GM19023 (cell line): ENCODE measurements around the gene MBD5.

ENCODE experiments used
- ATAC-seq: cut with Tn5 transposase; IDR thresholded peaks from one replicate; pipeline ENCODE4 v1.9.1; 2021; ENCODE audit warnings: mild to moderate bottlenecking, moderate library complexity; ENCODE audit not compliant: unreplicated experiment

MBD5 gene

GRCh38 chr2:148209603-148210002, 188.7 kb downstream of the MBD5 start:
- no peak for ATAC-seq

DNA sequence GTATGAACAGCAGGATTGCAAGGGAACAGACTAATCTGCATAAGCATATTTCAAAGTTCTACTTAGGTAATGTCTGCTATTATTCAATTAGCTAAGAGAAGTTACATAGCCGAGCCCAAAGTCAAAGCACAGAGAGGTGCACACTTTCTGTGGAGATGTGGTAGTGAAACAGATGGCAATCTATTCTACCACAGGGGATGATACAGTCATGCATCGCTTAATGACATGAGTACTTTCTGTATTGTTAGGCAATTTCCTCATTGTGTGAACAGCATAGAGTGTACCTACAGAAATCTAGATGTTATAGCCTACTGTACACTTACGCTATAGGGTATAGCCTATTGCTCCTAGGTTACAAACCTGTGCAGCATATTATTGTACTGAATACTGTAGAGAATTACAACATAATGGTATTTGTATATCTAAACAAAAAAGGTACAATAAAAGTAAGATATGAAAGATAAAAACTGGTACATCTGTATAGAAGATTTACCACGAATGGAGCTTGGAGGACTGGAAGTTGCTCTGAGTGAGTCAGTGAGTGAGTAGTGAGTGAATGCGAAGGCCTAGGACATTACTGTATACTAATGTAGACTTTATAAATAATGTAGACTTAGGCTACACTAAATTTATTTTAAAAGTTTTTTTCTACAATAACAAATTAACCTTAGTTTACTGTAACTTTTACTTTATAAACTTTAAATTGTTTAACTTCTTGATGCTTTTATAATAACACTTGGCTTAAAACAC, 197.6 kb downstream of the MBD5 start:
- no peak for ATAC-seq

DNA sequence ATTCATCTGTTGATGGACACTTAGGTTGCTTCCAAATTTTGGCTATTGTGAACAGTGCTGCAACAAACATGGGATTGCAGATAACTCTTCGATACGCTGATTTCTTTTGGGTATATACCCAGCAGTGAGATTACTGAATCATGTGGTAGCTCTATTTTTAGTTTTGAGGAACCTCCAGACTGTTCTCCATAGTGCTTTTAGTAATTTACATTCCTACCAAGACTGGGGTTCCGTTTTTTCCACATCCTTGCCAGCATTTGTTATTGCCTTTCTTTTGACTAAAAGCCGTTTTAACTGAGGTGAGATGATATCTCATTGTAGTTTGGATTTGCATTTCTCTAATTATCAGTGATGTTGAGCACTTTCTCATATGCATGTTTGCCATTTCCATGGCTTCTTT, 200.3 kb downstream of the MBD5 start:
- no peak for ATAC-seq

GRCh38 chr2:148221926-148222325, 201.0 kb downstream of the MBD5 start:
- ATAC-seq = no peak

GRCh38 chr2:148231858-148232257, 211.0 kb downstream of the MBD5 start:
- no peak for ATAC-seq

GRCh38 chr2:148234143-148234542, 213.3 kb downstream of the MBD5 start:
- ATAC-seq = no peak

DNA sequence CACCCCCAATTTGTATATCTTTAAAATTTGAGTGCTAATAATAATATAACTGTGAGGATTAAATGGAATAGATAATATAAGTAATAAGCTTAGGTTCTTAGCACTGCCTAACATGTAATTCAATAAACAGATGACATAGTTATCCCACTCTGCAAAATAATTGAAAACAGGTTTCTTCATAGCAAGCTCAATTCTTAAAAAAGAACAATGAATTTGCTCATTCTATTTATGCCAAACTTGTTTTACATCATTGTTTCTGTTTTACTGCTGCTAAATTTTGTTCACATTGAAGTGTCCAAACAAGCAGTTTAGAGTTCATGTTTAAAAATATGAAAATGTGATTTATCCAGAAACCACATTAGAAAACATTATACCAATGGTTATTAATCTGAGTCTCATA, 217.0 kb downstream of the MBD5 start:
- no peak for ATAC-seq

GRCh38 chr2:148238561-148238960, 217.7 kb downstream of the MBD5 start:
- ATAC-seq = no peak

DNA sequence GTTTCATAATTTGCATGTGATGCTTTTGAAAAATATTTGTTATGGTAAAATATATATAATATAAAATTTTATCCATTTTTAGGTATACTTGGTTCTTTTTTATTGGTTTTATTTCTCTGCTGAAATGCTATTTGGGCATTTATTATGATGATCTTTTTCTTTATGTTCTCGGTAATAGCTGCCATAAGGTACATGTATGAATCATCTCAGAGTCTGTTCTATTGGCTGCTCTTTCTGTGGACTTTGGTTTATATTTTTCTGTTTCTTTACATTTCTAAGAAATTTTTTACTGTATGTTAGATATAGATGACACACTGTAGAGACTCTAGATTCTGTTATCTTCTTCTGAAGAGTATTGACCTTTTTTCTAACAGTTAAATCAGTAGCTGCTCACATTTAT, 219.9 kb downstream of the MBD5 start:
- no peak for ATAC-seq

DNA sequence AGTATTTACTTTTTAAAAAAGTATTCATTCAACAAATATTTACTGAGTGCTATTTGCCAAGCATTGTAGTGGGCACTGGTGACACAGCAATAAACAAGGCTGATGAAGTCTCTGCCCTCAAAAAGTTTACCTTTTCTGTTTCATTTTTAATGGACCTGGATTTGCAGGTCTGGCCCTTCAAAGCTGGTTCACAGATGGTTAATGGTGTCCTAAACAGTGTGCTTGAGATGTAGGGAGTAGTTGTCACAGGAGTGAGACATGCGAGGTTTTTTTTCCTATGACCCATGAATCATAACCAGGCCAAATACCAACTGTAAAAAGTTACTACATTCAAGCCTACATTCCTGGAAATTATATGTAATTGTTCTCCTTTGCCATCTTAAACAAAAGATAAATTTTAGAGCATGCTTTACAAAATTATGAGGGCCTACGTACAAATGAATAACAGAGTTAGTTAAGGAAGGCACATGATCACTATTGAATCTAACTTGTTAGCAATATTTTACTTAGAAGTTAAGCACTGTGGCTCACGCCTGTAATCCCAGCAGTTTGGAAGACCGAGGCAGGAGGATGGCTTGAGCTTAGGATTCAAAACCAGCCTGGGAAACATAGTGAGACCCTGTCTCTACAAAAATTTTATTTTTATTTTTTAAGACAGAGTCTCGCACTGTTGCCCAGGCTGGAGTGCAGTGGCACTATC, 223.9 kb downstream of the MBD5 start:
- no peak for ATAC-seq

- ATAC-seq = no peak
These were observed 231.1 kb downstream of the MBD5 start for GRCh38 chr2:148251993-148252392.

GRCh38 chr2:148252646-148253045, 231.8 kb downstream of the MBD5 start:
- ATAC-seq = no peak

DNA sequence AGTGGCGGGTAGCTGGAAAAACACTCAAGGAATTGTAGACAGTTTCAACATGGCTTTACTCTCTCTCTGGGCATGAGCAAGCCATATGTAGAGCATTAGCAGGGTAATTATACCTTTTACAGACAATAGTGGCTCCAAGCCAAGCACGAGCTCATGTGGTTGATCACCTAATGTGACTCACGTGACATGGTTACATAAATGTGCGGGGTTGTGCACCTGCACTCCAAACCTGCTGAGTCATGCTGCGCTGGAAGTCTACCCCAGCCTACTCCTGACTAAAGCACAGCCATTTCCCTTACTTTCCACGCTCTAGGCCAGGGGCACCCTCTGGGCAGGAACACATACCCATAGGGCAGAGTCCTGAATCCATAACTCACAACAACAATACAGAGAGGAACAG, 232.8 kb downstream of the MBD5 start:
- ATAC-seq = no peak

DNA sequence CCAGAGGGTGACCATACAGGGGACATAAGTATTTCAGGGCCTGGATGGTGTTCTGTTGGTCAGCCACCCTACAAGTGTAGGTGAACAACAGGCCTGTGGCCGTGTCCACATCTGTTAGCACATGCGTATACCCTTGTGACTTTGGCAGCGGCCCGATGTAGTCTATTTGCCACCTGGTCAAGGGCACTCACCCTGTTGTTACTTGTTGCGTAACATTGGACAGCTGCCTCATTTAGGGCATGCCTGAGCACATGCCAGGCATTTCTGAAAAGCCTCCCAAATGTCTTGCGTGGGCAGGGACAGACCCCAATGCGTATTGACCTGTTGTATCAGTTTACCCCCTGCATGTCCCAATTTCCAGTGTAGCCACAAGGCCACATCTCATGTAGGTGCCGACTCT, 235.0 kb downstream of the MBD5 start:
- ATAC-seq = no peak

DNA sequence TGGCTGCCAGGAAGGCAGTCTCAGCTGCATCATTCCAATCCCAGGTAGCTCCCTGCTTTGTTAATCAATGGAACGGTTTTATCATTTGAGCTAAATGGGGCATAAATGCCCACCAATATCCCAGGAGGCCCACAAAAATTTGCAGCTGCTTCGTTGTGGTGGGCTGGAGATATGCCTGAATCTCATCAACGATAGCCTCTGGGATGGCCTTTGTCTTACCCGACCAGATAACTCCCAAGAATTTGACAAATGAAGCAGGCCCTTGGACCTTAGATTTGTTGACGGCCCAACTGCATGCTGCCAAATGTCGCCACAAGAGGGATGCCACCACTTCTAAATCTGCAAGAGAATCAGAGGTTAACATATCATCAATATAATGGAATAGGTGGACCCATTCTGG, 236.4 kb downstream of the MBD5 start:
- ATAC-seq = no peak

DNA sequence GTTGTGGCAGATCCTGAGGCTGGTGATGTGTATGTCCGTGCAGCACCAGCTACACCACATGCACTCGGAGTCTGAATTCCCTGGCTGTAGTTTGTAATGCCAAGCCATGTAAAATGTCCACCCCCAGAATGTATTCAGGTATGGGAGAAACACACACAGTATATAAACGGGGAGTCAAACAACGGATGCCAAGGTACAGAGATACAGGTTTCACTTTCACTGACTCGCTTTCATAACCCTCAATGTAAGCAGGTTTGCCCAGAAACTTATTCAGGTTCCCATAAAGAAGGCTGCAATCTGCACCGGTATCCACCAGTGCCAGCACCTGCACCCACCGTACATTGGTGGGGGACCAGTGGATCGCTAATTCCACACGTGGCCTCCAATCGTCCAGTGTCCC, 237.2 kb downstream of the MBD5 start:
- ATAC-seq = no peak

DNA sequence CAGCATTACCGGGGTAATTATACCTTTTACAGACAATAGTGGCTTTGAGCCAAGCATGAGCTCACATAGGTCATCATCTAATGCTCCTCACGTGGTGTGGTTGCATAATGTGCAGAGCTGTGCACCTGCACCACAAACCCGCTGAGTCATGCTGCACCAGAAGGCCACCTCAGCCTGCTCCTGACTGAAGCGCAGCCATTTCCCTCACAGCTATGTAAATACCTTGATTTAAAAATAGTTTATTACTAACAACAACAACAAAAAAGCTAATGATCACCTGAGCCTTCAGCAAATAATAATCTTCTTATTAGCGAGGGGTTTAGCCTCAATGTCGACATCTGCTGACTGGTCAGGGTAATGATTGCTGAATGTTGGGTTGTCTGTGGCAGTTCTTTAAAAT, 238.8 kb downstream of the MBD5 start:
- ATAC-seq = no peak

GRCh38 chr2:148263890-148264289, 243.0 kb downstream of the MBD5 start:
- ATAC-seq = no peak

- ATAC-seq = no peak
These were observed 252.3 kb downstream of the MBD5 start for GRCh38 chr2:148273158-148273691.

DNA sequence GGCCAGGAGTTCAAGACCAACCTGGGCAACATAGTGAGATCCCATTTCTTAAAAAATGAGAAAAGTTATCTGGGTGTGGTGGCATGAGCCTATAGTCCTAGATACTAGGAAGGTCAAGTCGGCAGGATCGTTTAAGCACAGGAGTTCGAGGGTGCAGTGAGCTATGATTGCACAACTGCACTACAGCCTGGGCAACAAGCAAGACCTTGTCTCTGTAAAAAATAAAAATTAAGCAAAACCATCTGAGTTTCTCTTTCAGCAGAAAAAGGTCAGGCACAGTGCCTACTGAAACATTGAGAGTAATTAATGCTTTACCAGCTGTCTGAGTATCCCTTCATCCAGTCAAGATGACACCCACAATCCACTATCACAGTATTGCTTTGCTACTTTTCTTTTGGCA, 258.3 kb downstream of the MBD5 start:
- ATAC-seq = no peak

DNA sequence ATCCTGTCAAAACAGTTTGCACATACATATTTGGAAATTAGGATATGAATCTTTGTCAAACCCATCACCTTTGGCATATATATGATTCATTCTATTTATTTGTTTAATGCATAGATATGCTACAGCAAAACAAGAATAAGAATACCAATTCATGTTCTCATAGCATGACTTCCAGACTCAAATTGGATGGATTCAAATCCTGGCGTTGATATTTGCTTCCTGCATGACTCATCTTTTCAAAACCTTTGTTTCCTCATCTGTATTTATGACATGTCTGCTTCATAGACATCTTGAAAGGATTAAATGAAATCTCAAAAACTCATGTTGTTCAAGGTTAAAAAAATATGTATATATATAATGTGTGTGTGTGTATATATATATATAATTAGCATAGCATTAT, 261.3 kb downstream of the MBD5 start:
- no peak for ATAC-seq

GRCh38 chr2:148292431-148292830, 271.5 kb downstream of the MBD5 start:
- no peak for ATAC-seq
